RCC 7860 (cell line): ENCODE results near the gene ABCD2.
"Not testable (repeated sequence)": the region's sequence is repeated elsewhere in the genome, so short reads cannot be mapped to it uniquely, and the experiment has no call there.

Experiments used
- DNase-seq: peaks from one replicate; pipeline ENCODE4 v3.0.0-alpha.2; 2015; ENCODE audit warnings: low spot score
- FAIRE-seq: peaks from 2 replicates; lab custom pipeline; 2012; peaks lifted over from hg19 to GRCh38; lab: Jason Lieb, UNC

Gene ABCD2

DNA sequence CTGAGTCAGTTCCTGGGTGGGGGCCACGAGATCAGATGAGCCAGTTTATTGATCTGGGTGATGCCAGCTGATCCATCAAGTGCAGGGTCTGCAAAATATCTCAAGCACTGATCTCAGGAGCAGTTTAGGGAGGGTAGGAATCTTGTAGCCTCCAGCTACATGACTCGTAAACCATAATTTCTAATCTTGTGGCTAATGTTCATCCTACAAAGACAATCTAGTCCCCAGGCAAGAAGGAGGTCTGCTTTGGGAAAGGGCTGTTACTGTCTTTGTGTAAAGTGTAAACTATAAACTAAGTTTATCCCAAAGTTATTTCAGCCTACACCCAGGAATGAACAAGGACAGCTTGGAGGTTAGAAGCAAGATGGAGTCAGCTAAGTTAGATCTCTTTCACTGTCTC, 75.4 kb downstream of the ABCD2 start:
- DNase-seq, FAIRE-seq: not testable (repeated sequence)

DNA sequence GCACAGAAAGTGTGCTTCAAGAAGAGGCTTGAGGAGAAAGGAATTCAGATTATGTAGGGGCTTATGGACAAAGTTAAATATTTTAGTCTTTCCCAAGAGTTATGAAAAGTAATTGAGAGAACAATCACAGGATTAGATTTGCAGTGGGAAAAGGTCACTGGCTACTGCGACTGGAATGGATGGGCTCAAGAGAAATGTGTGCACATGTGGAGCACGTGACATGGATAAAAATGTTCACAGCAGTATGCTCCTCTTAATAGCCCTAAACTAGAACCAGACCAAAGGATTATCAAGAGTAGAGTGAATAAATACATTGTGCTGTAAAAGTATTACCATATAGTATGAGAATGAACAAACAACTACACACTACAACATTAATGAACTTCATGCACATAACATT, 78.1 kb downstream of the ABCD2 start:
- no peak for FAIRE-seq

DNA sequence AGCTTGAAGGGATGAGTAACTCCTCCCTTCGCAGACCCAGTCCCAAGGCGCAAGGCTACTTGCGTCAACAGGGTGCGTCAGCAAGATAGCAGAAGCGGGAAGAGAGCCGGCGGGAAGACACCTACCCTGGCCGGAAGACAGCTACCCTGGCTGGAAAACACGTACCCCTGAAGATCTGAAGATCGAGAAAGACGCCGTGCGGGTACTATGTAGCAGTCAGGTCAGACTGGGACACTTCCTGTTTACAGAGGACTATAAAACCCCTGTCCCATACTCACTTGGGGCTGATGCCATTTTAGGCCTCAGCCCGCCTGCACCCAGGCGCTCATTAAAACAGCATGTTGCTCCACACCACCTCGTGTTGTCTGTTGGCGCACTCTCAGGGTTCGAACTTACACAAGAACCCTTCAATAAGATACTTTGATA, 80.9 kb downstream of the ABCD2 start:
- DNase-seq (no peak), FAIRE-seq (no peak)

More for the DNA sequence above, 78.1 kb downstream of the ABCD2 start:
- DNase-seq, result no peak

DNA sequence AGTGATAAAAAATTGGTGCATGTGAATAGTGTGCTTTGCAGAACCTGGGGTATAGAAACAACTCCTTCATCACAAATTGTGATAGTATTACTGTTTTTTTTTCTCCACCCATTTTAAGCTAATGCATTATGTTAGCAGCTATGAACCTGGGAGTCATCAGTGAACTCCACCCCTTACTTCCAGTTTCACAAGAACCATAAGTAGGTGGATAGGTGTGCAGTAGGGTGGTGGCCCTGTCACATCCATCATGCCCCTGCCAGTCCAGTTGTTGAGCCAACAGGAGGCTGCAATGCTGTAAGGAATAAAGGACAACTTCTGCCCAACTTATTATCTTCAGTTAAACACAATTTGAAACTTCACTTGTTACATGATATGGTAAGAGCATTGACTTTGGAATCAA, 85.7 kb downstream of the ABCD2 start:
- FAIRE-seq (no peak), DNase-seq (no peak)

DNA sequence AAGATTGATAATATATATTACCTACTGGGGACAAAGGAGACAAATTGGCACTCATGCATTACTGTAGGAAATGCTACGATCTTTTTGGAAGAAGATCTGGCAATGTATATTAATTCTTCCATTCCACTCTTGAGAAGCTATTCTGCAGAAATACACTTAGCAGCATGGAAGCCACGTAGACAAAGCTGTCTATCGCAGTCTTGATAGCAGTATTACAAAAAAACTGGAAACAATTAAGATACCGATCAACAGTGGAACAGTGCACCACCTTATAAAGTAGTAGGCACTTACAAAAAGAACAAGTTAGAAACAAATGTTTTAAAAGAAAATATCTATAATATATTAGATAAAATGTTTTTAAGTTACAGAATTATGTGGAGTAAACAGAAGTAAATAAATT, 87.2 kb downstream of the ABCD2 start:
- no peak for FAIRE-seq

DNA sequence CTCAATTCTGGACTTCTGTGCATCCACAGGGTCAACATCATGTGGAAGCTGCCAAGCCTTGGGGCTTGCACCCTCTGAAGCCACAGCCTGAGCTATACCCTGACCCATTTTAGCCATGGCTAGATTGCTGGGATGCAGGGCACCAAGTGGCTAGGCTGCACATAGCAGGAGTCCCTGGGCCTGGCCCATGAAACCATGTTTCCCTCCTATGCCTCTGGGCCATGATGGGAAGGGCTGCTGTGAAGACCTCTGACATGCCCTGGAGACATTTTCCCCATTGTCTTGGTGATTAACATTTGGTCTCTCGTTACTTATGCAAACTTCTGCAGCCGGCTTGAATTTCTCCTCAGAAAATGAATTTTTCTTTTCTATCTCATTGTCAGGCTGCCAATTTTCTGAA, 92.6 kb downstream of the ABCD2 start:
- no peak for DNase-seq
- FAIRE-seq, result no peak

More for the DNA sequence above, 87.2 kb downstream of the ABCD2 start:
- no peak for DNase-seq

DNA sequence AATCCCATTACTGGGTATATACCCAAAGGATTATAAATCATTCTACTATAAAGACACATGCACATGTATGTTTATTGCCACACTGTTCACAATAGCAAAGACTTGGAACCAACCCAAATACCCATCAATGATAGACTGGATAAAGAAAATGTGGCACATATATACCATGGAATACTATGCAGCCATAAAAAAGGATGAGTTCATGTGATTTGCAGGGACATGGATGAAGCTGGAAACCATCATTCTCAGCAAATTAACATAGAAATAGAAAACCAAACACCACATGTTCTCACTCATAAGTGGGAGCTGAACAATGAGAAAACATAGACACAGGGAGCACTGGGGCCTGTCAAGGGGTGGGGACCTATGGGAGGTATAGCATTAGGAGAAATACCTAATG, 97.4 kb downstream of the ABCD2 start:
- DNase-seq, FAIRE-seq: not testable (repeated sequence)

DNA sequence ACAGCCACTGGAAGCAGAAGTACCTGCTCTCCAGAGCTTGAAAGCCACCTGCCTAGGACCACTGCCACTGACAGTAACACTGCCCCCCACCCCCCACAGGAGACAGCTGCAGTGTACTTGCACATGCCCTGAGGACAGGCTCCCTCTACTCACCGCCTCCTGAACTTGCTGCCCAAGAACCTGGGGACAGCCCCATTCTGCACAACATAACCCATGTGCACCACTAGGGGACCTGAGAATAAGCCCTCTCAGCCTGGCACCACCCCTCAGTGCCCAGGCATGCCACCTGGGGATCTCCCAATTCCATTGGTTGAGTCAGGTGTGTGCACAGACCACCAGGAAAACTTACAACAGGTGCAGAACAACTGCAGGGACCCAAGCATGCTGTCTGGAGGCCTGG, 109.6 kb downstream of the ABCD2 start:
- no peak for DNase-seq
- FAIRE-seq, result no peak

DNA sequence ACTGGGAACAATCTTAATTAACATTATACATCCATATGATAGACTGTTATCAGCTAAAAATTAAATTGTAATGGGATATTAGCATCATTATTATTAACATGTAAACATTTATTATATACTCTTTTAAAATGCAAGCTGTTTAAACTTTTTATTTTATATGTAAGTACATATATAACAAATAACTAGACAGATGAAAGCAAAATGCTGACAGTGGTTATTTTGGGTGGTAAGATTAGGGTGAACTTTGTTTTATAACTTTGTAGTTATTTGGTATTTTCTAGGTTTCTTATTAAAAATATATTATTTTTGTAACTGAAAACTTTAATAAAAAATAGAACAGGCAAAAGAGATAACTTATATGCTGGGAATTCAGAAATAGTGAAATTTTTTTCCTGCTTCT, 114.0 kb downstream of the ABCD2 start:
- FAIRE-seq (no peak), DNase-seq (no peak)

DNA sequence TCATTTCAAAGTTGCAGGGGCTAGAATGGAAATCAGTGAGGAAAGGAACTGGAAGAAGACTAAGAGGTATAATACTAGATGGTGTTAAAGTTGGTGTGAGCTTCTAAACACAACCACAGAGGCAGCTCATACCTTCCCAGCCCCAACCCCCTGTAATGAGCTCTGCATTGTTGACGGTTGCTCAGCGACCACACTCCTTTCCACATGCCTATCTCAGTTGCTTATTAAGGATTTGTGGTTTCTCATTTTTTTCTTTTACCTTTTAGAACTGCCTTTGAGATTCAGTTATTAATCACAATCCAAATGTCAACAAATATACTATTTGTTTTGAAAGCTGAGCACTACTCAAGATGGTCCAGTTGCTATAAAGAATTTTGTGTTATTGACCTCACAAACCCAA, 114.6 kb downstream of the ABCD2 start:
- peak; percentile 14 for DNase-seq
- FAIRE-seq, result no peak

DNA sequence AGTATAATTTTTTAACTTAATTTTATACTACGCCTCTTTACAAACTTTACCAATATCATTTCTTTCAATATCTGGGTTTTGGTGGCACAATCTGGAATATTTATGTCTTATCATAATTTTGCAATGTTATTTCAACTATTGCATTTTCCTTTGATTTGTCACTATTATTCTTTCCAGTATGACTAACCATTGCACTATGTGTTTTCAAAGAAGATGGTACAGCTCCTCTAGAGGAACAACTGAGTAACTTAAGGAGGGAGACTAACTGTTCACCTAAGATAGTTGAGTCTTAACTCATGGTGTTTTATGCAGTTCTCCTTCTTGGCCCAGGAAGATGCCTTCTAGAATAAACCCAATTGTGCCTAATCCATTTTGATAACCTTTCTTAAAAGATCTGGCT, 116.2 kb downstream of the ABCD2 start:
- FAIRE-seq (no peak), DNase-seq (peak; percentile 48)

DNA sequence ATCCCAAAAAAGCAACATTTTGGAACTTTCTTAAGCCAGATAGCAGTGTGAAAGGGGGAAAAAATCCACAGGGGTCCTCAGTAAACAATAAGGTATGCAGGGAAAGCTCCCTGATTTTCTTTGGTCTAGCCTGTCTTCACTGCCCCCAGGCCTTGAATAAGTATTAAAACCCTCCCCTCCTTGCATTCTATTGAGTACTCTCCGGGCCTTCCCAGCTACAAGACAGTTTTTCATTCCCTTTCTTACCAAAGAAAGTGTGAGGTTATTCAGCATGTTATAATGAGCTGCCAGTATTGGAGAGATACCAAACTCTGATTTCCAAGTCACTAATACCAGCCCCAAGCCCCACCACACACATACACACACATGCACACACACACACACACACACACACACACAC, 116.9 kb downstream of the ABCD2 start:
- no peak for DNase-seq
- no peak for FAIRE-seq
